Subcutaneous adipose tissue (tissue), 4 donors: ENCODE data around the gene TSTD2. TPM values are rescaled to one million over a fixed set of nuclear protein-coding genes. Genes with fewer than 3 reads are reported as not detected.

Experiments used
- total RNA-seq, 4 donors: library from RNA; depleted of rRNA; stranded (reverse); fragments of >200 nt; gene quantifications; one replicate each; pipeline ENCODE4 v1.1.0, GENCODE V29; 2016
- TF ChIP-seq, protein P1 (sequence below): fragments of 450-650 bp; IDR thresholded peaks from one replicate; pipeline ENCODE4 v1.5.1; 2016; ENCODE audit warnings: low read depth, mild to moderate bottlenecking, control low read depth, antibody characterized with exemption, moderate library complexity

The TSTD2 gene
- total RNA-seq, 4 donors from 2014 or later, result 15.1 to 31.3 (median 17.1) TPM

DNA sequence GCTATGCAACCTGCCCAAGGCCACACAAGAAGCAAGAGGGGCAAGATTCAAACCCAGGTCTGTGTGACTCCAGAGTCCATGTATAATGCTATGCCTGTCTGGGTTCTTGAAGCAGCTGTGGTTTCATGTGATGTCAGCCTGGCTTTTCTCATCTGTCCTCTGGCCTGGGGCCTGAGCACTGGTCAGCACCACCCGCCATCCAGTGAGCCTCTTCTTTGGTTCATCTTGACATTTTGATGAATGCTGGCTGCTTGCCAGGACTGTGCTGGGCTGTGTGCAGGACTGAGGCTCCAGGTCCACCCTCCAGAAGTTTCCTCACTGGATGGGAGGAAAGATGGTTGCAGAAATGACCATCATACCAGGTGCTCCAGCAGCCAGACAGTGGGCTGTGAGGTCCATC, 61.5 kb downstream of the TSTD2 start:
- TF ChIP-seq, protein P1, sequence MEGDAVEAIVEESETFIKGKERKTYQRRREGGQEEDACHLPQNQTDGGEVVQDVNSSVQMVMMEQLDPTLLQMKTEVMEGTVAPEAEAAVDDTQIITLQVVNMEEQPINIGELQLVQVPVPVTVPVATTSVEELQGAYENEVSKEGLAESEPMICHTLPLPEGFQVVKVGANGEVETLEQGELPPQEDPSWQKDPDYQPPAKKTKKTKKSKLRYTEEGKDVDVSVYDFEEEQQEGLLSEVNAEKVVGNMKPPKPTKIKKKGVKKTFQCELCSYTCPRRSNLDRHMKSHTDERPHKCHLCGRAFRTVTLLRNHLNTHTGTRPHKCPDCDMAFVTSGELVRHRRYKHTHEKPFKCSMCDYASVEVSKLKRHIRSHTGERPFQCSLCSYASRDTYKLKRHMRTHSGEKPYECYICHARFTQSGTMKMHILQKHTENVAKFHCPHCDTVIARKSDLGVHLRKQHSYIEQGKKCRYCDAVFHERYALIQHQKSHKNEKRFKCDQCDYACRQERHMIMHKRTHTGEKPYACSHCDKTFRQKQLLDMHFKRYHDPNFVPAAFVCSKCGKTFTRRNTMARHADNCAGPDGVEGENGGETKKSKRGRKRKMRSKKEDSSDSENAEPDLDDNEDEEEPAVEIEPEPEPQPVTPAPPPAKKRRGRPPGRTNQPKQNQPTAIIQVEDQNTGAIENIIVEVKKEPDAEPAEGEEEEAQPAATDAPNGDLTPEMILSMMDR, result no peak

DNA sequence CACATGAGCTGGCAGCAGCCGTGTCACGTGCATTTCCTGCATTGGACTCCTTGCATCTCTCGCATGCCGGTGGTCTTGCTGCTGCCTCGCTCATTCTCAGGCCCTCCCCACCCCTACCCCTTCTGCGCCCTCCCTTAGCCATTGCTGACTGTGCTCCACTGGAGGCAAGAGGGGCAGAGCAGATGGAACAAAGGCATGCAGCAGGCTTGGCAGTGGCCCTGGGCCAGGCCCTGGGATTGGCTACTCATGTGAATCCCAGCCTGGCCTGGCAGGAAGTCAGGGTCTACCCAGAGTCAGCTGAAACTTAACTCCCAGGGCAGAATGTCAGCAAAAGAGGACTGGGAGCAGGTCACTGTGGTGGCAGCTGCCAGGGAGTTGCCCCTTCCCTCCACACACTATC, 62.3 kb downstream of the TSTD2 start:
- TF ChIP-seq, protein P1, result no peak

DNA sequence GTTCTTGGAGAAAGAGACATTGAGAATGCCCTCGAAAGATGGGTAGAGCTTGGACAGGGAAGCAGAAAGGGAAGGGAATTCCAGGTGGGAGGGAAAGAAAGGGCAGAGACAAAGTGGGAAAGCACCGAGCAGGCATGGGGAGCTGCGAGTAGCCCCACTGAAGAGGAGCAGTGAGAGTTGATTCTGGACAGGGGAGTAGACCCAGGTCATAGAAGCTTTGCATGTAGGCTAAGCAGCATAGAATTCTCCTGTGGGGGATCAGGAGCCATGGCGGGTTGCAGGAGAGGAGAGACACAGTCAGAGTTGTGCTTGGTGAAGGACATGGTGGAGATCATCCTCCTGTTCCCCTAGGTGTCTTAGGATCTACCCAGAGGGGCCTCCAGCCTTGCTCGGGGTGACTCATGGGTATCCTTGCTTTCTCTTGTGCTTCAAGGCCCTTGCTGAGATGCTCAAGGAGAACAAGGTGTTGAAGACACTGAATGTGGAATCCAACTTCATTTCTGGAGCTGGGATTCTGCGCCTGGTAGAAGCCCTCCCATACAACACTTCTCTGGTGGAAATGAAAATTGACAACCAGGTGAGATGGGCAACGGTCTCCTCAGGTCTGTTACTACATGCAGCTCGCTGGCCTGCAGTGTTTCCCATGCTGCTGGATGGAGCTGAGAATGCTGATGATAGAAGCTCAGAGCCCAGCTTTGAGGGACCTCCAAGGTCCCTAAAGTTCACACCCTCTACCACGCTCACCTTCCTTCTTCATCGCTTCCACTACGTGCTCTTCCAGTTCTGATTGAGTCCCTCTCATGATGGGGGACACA, 64.5 kb downstream of the TSTD2 start:
- TF ChIP-seq, protein P1, result no peak

DNA sequence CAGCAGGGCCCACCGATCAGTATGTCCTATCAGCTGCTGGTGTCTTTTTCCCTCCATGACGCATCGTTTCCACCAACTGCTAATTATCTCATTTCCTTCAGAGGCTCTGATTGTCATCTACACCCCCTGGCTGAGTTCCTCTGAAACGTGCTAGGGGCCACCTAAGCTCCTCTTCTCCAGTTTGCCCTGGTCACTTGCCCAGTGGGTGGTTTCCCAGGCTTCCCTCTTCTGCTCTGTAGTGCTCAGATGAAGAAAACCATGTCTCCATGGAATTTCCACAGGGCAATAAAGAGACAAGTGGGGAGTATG, 65.3 kb downstream of the TSTD2 start:
- TF ChIP-seq, protein P1, result no peak

DNA sequence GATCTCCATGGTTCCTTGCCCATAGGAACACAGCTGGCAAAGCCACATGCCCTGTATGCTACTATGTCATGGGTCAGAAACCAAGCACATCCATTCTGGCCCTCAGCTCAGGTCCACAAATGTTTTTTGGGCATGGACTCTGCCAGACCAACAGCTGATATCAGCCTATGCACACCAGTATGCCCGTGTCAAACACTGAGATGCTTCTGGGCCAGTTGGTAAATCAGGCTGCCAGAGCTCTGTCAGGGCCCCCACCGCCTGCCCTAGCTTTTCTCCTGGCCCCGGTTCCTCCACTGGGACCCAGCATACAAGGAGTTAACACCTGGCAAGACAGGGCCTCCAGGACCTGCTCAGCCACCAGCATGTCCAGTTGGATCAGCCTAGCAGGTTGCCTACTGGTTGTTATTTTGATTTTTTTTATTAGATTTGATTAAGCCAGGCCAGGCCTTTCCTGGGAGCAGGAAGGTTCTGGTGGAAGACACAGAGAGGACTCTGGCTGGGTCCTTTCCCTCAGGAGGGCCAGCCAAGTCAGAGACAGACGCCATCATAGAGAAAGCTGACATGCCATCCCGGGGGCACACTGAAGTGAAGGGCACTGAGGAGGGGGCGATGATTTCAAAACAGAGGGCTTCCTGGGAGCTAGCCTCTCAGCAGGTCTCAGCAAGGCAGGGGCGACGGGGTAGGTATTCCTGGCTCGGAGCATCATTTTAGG, 65.8 kb downstream of the TSTD2 start:
- TF ChIP-seq, protein P1, result no peak

DNA sequence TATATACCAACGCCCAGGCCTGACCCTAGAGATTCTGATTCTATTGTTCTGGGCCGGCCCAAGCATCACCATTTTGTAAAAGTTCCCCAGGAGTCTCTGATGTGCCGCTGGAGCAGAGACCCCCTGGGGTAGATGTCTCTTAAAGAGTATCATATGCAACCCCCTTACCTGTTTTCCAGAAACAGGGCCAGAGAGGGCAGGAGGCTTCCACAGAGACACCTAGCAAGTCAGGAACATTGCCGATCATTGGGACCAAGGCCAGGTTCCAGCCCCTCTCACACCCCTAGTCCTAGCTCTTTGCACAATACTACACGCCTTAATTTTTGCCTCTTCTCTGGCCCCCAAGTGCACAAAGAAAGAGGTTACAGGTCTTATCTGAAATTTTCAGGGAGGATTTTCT, 67.9 kb downstream of the TSTD2 start:
- TF ChIP-seq, protein P1, result no peak

DNA sequence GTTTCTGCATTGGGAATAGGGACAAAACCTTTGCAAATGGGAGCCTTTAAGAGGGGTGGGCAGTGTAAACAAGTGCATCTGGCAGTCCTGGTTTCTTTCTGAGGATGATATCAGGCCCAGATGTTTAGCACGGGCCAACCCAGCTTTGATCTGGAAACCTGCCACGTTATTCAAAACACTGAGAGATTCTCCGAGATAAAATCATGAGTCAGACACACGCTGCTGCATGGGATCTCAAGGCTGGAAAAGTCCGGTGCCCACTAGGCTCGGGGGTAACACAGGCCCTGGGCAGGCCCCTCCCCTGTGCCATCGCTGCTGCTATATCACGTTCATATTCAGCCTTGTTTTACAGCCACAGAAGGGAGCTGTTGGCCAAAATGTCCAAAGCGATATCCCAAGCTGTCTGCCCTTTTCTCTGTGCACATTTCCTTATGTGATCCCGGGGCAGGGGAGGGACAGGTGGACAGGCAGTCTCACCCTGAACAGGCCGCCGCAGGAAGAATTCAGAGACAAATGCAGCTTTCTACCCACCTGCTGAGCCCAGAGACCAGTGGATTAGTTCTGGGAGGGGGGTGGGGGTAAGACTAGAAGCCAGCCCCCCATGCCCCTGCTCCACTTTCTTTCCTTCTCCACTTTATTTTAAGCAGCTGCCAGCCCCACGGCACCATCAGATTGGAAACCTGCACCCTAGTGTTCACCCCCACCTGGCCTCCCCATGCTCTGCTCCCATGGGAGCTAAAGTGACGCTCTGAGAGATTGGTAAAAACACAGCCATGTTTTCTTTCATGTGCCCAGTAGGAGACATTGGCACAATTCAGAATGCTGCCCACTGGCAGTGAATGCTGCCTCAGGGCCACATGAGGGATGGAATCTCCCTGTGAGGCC, 68.6 kb downstream of the TSTD2 start:
- TF ChIP-seq, protein P1, result no peak
